DND-41 (cell line): Measurements from ENCODE around the gene PRKCA.

Experiments used
- ATAC-seq: fragments of 200-7000 bp; cut with Tn5 transposase; 3 replicates; pipeline ENCODE4 v1.9.1; 2021; ENCODE audit warnings: low read depth; ENCODE audit not compliant: insufficient read depth
- DNase-seq: peaks from one replicate; pipeline ENCODE4 v3.0.0-alpha.2; 2020
- H2AFZ ChIP-seq: 2 replicates; pipeline ENCODE4 v1.6.0; 2012; ENCODE audit warnings: low read depth, low read length
- H3K27ac ChIP-seq: 2 replicates; pipeline ENCODE4 v1.5.1; 2012; ENCODE audit warnings: low read length, inconsistent platforms
- H3K27me3 ChIP-seq: fragments of 200-600 bp; sonication (generic); 2 replicates; pipeline ENCODE4 v1.6.0; 2012; ENCODE audit warnings: low read length, mild to moderate bottlenecking, inconsistent platforms; ENCODE audit not compliant: insufficient read depth, poor library complexity
- H3K36me3 ChIP-seq: 2 replicates; pipeline ENCODE4 v1.5.1; 2012; ENCODE audit warnings: low read length, inconsistent platforms; ENCODE audit not compliant: insufficient read depth
- H3K4me1 ChIP-seq: 2 replicates; pipeline ENCODE4 v1.5.1; 2012; ENCODE audit warnings: mild to moderate bottlenecking, low read length; ENCODE audit not compliant: insufficient read depth
- H3K4me2 ChIP-seq: 2 replicates; pipeline ENCODE4 v1.6.0; 2012; ENCODE audit warnings: mild to moderate bottlenecking, moderate library complexity, low read length, inconsistent platforms; ENCODE audit not compliant: insufficient read depth
- H3K4me3 ChIP-seq, 2 experiments: fragments of 200-600 bp in 1 of 2; shearing (Covaris generic) in 1 of 2; 2 replicates each; pipeline ENCODE4 v1.5.1; 2012 to 2016; ENCODE audit warnings: inconsistent platforms in 2 of 2, low read length in 2 of 2, mild to moderate bottlenecking in 2 of 2, low read depth in 1 of 2, moderate library complexity in 1 of 2
- H3K79me2 ChIP-seq: 2 replicates; pipeline ENCODE4 v1.6.0; 2012; ENCODE audit warnings: low read length, inconsistent platforms; ENCODE audit not compliant: insufficient read depth
- H3K9ac ChIP-seq: 2 replicates; pipeline ENCODE4 v1.6.0; 2012; ENCODE audit warnings: low read depth, mild to moderate bottlenecking, inconsistent platforms, low read length, moderate library complexity
- H3K9me3 ChIP-seq: 2 replicates; pipeline ENCODE4 v1.5.1; 2012; ENCODE audit warnings: low read length, moderate library complexity, mild to moderate bottlenecking, inconsistent platforms; ENCODE audit not compliant: insufficient read depth, severe bottlenecking
- H4K20me1 ChIP-seq: 2 replicates; pipeline ENCODE4 v1.6.0; 2012; ENCODE audit warnings: low read length; ENCODE audit not compliant: insufficient read depth
- CTCF ChIP-seq: IDR thresholded peaks from 2 replicates; pipeline ENCODE4 v1.5.1; 2012; ENCODE audit warnings: borderline replicate concordance, low read length, moderate library complexity, mild to moderate bottlenecking; ENCODE audit not compliant: poor library complexity, severe bottlenecking; ENCODE audit errors: extremely low read depth
- EZH2 ChIP-seq: IDR thresholded peaks from 3 replicates; pipeline ENCODE4 v1.6.1; 2012; ENCODE audit warnings: borderline replicate concordance, low read depth, mild to moderate bottlenecking, moderate library complexity, low read length, inconsistent platforms; ENCODE audit not compliant: severe bottlenecking

PRKCA gene

GRCh38 chr17:66679631-66680517 is 377.5 kb downstream of the PRKCA start:
- ATAC-seq (no peak), DNase-seq (no peak)
- TF ChIP-seq EZH2 (no peak), CTCF (no peak)
- Histone ChIP-seq H3K4me2 (no peak overlapping the region), H2AFZ (no peak overlapping the region), H3K9ac (no peak overlapping the region), H3K36me3 (no peaks in the 10 kb centered on the region), H3K9me3 (no peaks in the 10 kb centered on the region), H3K27me3 (no peaks in the 10 kb centered on the region), H3K4me1 (no peaks in the 10 kb centered on the region), H3K4me3 (no peak overlapping the region), H3K27ac (no peak overlapping the region), H3K79me2 (no peaks in the 10 kb centered on the region), H4K20me1 (peaks cover 3% of the 10 kb centered on the region; the same call in 1 of the 2 replicates)

- Histone ChIP-seq H3K79me2 (no peaks in the 10 kb centered on the region), H3K9me3 (no peaks in the 10 kb centered on the region), H3K27ac (no peak overlapping the region), H3K27me3 (no peaks in the 10 kb centered on the region), H2AFZ (no peak overlapping the region), H4K20me1 (0 out of 2 replicates have a peak, but pooled peaks cover 3% of the 10 kb centered on the region), H3K4me1 (no peaks in the 10 kb centered on the region), H3K36me3 (peaks cover 9% of the 10 kb centered on the region), H3K4me2 (no peak overlapping the region), H3K9ac (no peak overlapping the region), H3K4me3 (no peak overlapping the region)
- ATAC-seq (no peak), DNase-seq (no peak)
- TF ChIP-seq CTCF, result no peak
- TF ChIP-seq EZH2, result no peak
These were observed 379.9 kb downstream of the PRKCA start for GRCh38 chr17:66682283-66682682.

- H3K79me2 ChIP-seq, result no peaks in the 10 kb centered on the region
- H3K4me2 ChIP-seq, result no peak overlapping the region
- H2AFZ ChIP-seq, result no peak overlapping the region
- peaks cover 28% of the 10 kb centered on the region for H3K36me3 ChIP-seq
- no peak overlapping the region for H3K27ac ChIP-seq
- H4K20me1 ChIP-seq, result 0 out of 2 replicates have a peak, but pooled peaks cover 3% of the 10 kb centered on the region
- no peaks in the 10 kb centered on the region for H3K4me1 ChIP-seq
- no peak overlapping the region for H3K9ac ChIP-seq
- no peaks in the 10 kb centered on the region for H3K27me3 ChIP-seq
- H3K4me3 ChIP-seq, result no peak overlapping the region
- no peaks in the 10 kb centered on the region for H3K9me3 ChIP-seq
- TF ChIP-seq CTCF (no peak), EZH2 (no peak)
- DNase-seq (no peak), ATAC-seq (no peak)
These were observed 381.8 kb downstream of the PRKCA start for GRCh38 chr17:66684261-66684660.

GRCh38 chr17:66684731-66685130 is 382.3 kb downstream of the PRKCA start:
- Histone ChIP-seq H3K4me2 (no peak overlapping the region), H2AFZ (no peak overlapping the region), H3K27ac (no peak overlapping the region), H3K9me3 (no peaks in the 10 kb centered on the region), H3K79me2 (no peaks in the 10 kb centered on the region), H3K4me3 (no peak overlapping the region), H3K36me3 (peaks cover 29% of the 10 kb centered on the region), H3K4me1 (no peaks in the 10 kb centered on the region), H3K9ac (no peak overlapping the region), H3K27me3 (no peaks in the 10 kb centered on the region), H4K20me1 (0 out of 2 replicates have a peak, but pooled peaks cover 3% of the 10 kb centered on the region)
- TF ChIP-seq CTCF (no peak), EZH2 (no peak)
- DNase-seq (no peak), ATAC-seq (no peak)
